Stimulated activated CD8-positive, alpha-beta memory T cell treated with anti-CD3 and anti-CD28 coated beads, Interleukin-15, amount 100 ng/mL, for 48 hours (primary cell): ENCODE results near the gene EXD1.
"Not testable (repeated sequence)": the region's sequence is repeated elsewhere in the genome, so short reads cannot be mapped to it uniquely, and the experiment has no call there.

Experiments used
- DNase-seq, 2 donors: peaks; one replicate each; pipeline ENCODE4 v3.0.0-alpha.2; 2020; ENCODE audit warnings: low read depth in 2 of 2

Gene EXD1

DNA sequence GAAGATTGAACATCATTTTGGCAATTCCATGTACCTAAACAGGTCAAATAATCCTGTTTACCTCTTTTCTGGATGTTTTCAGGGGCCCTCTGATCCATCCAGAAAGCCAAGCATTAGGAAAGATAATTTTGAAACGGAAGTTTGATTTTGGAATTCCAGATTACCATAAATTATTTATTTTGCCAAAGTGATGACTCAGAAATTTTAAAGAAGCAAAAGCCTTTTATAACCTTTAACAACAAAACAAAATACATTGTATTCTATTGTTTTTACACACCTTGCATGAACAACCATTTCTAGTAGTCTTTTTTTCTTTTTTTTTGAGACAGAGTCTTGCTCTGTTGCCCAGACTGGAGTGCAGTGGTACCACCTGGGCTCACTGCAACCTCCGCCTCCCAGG is 82.5 kb downstream of the EXD1 start:
- DNase-seq = no peak

DNA sequence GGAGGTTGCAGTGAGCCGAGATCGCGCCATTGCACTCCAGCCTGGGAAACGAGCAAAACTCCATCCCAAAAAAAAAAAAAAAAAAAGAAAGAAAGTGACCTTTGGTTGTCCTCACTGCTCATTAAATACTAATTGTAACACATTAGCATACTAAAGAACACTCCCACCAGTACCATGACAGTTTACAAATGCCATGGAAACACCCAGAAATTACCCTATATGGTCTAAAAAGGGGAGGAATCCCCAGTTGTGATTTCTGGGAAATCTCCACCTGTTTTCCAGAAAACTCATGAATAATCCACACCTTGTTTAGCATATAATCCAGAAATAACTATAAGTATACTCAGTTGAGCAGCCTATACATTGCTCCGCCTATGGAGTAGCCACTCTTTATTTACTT is 90.9 kb downstream of the EXD1 start:
- no peak for DNase-seq

DNA sequence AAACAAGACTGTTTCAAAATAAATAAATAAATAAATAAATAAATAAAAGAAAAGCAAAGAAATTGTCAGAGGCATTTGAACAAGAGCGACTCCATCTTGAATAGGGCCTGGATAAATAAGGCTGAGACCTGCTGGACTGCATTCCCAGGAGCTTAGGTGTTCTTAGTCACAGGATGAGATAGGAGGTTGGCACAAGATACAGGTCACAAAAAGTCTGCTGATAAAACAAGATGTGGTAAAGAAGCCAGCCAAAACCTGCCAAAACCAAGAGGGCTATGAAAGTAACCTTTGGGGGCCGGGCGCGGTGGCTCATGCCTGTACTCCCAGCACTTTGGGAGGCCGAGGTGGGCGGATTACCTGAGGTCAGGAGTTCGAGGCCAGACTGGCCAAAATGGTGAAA is 91.4 kb downstream of the EXD1 start:
- not testable (repeated sequence) for DNase-seq

DNA sequence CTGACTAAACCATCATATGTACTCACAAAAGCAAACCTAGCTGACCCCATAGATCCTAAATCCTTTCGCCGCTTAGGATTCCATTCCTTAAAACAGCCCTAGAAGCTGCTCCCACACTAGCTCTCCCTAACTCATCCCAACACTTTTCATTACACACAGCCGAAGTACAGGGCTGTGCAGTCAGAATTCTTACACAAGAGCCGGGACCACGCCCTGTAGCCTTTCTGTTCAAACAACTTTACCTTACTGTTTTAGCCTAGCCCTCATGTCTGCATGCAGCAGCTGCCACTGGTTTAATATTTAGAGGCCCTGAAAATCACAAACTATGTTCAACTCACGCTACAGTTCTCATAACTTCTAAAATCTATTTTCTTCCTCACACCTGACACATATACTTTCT is 95.0 kb downstream of the EXD1 start:
- DNase-seq = not testable (repeated sequence)

DNA sequence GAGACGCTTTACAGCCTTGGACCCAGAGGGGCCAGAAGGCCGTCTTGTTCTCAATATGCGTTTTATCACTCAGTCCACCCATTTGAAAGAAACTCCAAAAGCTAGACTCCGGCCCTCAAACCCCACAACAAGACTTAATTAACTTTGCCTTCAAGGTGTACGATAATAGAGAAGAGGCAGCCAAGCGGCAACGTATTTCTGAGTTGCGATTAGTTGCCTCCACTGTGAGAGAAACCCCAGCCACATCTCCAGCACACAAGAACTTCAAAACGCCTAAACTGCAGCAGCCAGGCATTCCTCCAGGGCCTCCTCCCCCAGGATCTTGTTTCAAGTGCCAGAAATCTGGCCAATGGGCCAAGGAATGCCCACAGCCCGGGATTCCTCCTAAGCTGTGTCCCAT is 97.1 kb downstream of the EXD1 start:
- no peak for DNase-seq
